Panc1 (cell line): Measurements from ENCODE around the gene SF3B1. TPM values are rescaled to one million over a fixed set of nuclear protein-coding genes. Genes with fewer than 3 reads are reported as not detected.

Experiments
- ATAC-seq: fragments of 200-7000 bp; cut with Tn5 transposase; 2 replicates; pipeline ENCODE4 v1.9.1; 2020; ENCODE audit warnings: mild to moderate bottlenecking, moderate library complexity
- BruUV-seq: library from RNA; stranded (reverse); fragments of 400-500 nt; replicated peaks from 2 replicates; lab custom pipeline; 2021; lab: Mats Ljungman, UMichigan
- CTCF ChIA-PET: fragments of 300-600 bp; sonication (Branson Sonifier 250); formaldehyde crosslinking; loops from one replicate; lab custom pipeline; 2022; ENCODE audit warnings: antibody characterized with exemption; lab: Charles Lee
- POLR2A ChIA-PET: fragments of 300-600 bp; sonication (Branson Sonifier 250); formaldehyde crosslinking; loops from one replicate; lab custom pipeline; 2022; ENCODE audit warnings: antibody characterized with exemption; lab: Charles Lee
- DNase-seq: peaks from one replicate; pipeline ENCODE4 v3.0.0-alpha.2; 2010; ENCODE audit warnings: low read depth, low spot score
- H3K27ac ChIP-seq: 2 replicates; pipeline ENCODE4 v1.5.1; 2011; ENCODE audit warnings: mild to moderate bottlenecking, low read length, inconsistent platforms
- H3K27me3 ChIP-seq: fragments of 200-500 bp; sonication (Bioruptor generic); 2 replicates; pipeline ENCODE4 v1.6.0; 2014; ENCODE audit warnings: low read length, inconsistent platforms; ENCODE audit not compliant: control insufficient read depth, insufficient read depth
- H3K36me3 ChIP-seq: fragments of 200-500 bp; sonication (Bioruptor generic); 2 replicates; pipeline ENCODE4 v1.5.1; 2014; ENCODE audit warnings: inconsistent platforms, mild to moderate bottlenecking, low read length, moderate library complexity; ENCODE audit not compliant: control insufficient read depth, insufficient read depth
- H3K4me1 ChIP-seq: 2 replicates; pipeline ENCODE4 v1.5.1; 2011; ENCODE audit warnings: inconsistent platforms, mild to moderate bottlenecking, low read length, moderate library complexity; ENCODE audit not compliant: control insufficient read depth, insufficient read depth
- H3K4me3 ChIP-seq, 2 experiments: 2 replicates each; pipeline ENCODE4 v1.5.1; 2011 to 2012; ENCODE audit warnings: low read depth in 2 of 2, low read length in 2 of 2, mild to moderate bottlenecking in 2 of 2, inconsistent platforms in 1 of 2, moderate library complexity in 1 of 2
- H3K9me3 ChIP-seq: fragments of 200-500 bp; sonication (Bioruptor generic); 2 replicates; pipeline ENCODE4 v1.5.1; 2014; ENCODE audit warnings: low read depth, mild to moderate bottlenecking, inconsistent platforms, low read length, moderate library complexity; ENCODE audit not compliant: control insufficient read depth, insufficient read depth
- CTCF ChIP-seq: fragments of 450-650 bp; IDR thresholded peaks from 2 replicates; pipeline ENCODE4 v1.5.1; 2017; ENCODE audit warnings: mild to moderate bottlenecking
- POLR2AphosphoS5 ChIP-seq: IDR thresholded peaks from 2 replicates; pipeline ENCODE4 v1.6.1; 2012; ENCODE audit warnings: mild to moderate bottlenecking, low read depth, low read length, moderate library complexity
- REST ChIP-seq, 2 experiments: IDR thresholded peaks; 2 replicates each; pipeline ENCODE4 v1.6.1; 2011 to 2012; ENCODE audit warnings: low read depth in 2 of 2, control low read depth in 1 of 2, low read length in 1 of 2, mild to moderate bottlenecking in 1 of 2, moderate library complexity in 1 of 2; ENCODE audit not compliant: insufficient read depth in 1 of 2
- SIN3A ChIP-seq: IDR thresholded peaks from 2 replicates; pipeline ENCODE4 v1.6.1; 2012; ENCODE audit warnings: low read depth, mild to moderate bottlenecking, low read length, moderate library complexity, borderline replicate concordance; ENCODE audit not compliant: insufficient read depth
- TCF7L2 ChIP-seq: IDR thresholded peaks from 2 replicates; pipeline ENCODE4 v1.6.1; 2011; ENCODE audit warnings: mild to moderate bottlenecking, low read depth, low read length, inconsistent platforms
- in situ Hi-C: cut with HindIII; loops from 2 replicates; pipeline ENCODE4 v1.10.0; 2016; ENCODE audit warnings: low sequenced_read_pairs, low pct_unique_long_range_greater_than_20kb
- intact Hi-C: fragments of 100-400 bp; cut with micrococcal nuclease; formaldehyde crosslinking; loops from one replicate; pipeline ENCODE4 v1.10.0; 2022; ENCODE audit not compliant: unreplicated experiment
- total RNA-seq: library from RNA; stranded (reverse); gene quantifications from one replicate; pipeline ENCODE4 v1.2.1, GENCODE V29; 2021; ENCODE audit not compliant: unreplicated experiment

The SF3B1 gene
- total RNA-seq, 1 experiment from 2014 or later = 275 TPM

- H3K9me3 ChIP-seq = no peaks in the 10 kb centered on the region
- POLR2A ChIA-PET = interaction anchor here (0.7 kb wide), 1 partner anchor 41 kb away, joined by 3 read pairs; no protein-coding TSS in a partner anchor
- BruUV-seq = no TSS peak
- H3K4me3 ChIP-seq = no peak overlapping the region
- ATAC-seq (no peak), DNase-seq (no peak)
- H3K36me3 ChIP-seq = peaks cover 14% of the 10 kb centered on the region; the same call in 1 of the 2 replicates
- no peaks in the 10 kb centered on the region for H3K4me1 ChIP-seq
- H3K27me3 ChIP-seq = no peaks in the 10 kb centered on the region
- intact Hi-C loops (no loop called here), in situ Hi-C loops (no loop called here)
- TF ChIP-seq CTCF (no peak), SIN3A (no peak), POLR2AphosphoS5 (no peak), TCF7L2 (no peak), REST (IDR thresholded peaks at IDR 0.05; ENCODE audit: insufficient read depth in 1 of 2, low read depth in 2 of 2, low read length in 1 of 2) (no peak)
- H3K27ac ChIP-seq = no peak overlapping the region
- CTCF ChIA-PET = no interaction called here
Measured at GRCh38 chr2:197461057-197461456, 26.2 kb upstream of the SF3B1 start.

- ChIA-PET POLR2A (no interaction called here), CTCF (no interaction called here)
- DNase-seq = no peak
- BruUV-seq = no TSS peak
- H3K36me3 ChIP-seq = peaks cover 13% of the 10 kb centered on the region; the same call in 1 of the 2 replicates
- in situ Hi-C loops (no loop called here), intact Hi-C loops (no loop called here)
- no peak for ATAC-seq
- H3K27ac ChIP-seq = no peak overlapping the region
- H3K4me1 ChIP-seq = no peaks in the 10 kb centered on the region
- TF ChIP-seq TCF7L2 = no peak
- no peak for TF ChIP-seq SIN3A
- TF ChIP-seq REST (IDR thresholded peaks at IDR 0.05; ENCODE audit: insufficient read depth in 1 of 2, low read depth in 2 of 2, low read length in 1 of 2) = no peak
- TF ChIP-seq CTCF = no peak
- no peak for TF ChIP-seq POLR2AphosphoS5
- no peaks in the 10 kb centered on the region for H3K9me3 ChIP-seq
- H3K27me3 ChIP-seq = no peaks in the 10 kb centered on the region
- no peak overlapping the region for H3K4me3 ChIP-seq
Measured at GRCh38 chr2:197460649-197461048, 25.8 kb upstream of the SF3B1 start.
